DMS53 (cell line): Measurements from ENCODE around the gene SSX2IP.
"Not testable (repeated sequence)": the region's sequence is repeated elsewhere in the genome, so short reads cannot be mapped to it uniquely, and the experiment has no call there.

Experiments
- DNase-seq: peaks from one replicate; lab custom pipeline; 2025; lab: John Stamatoyannopoulos, UW

SSX2IP gene

DNA sequence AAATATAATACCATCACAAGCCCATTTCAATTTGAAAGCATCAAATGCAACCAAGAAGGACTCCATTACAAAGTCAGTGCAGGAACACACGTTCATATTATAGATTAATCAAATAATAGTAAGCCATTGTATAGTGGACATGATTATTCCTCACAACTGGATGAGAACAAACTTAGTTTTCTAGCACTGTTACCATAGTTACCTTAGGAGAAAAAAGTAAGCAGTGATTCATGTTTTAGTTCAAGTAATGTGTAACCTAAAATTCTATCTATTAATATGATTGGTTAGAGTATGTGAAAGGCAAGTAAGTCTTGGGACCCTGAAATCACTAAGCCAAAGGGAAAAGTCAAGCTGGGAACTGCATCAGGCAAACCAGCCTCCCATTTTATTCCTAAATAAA lies 15.2 kb downstream of the SSX2IP start:
- DNase-seq, result no peak

DNA sequence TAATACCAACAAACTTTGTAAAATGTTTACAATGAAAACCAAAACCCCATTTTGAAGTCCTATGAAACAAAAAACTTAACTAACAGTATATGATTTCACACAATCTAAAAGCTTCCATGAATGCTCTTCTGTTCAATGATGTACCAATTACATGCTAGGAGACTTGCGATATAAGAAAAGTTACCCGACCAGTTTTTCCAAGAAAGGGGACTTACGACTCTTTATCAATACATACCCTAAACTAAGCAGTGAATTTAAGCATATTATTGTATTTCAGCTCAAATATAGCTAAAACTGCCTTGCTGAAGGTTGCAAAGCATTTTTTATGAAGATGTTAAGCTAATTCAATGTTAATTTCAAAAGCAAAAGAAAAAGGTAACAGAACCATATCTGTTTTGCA lies 15.6 kb downstream of the SSX2IP start:
- DNase-seq, result peak; percentile 10

DNA sequence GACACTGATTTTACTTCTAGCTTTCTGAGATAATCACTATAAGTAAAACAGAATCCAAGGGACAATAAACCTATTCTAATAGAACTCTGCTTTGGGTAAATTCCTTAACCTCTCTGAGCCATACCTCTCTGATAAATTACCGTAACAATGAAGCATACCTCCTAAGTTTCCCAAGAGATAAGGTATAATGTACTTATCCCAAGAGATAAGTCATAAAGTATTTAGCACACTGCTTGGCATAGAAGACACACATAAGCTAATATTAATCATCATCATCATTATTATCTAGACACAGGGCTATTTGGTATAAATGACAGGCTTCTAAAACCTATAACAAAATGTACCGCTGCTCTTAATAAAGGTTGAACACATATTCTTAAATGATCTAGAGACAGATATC lies 16.2 kb downstream of the SSX2IP start:
- DNase-seq, result no peak

DNA sequence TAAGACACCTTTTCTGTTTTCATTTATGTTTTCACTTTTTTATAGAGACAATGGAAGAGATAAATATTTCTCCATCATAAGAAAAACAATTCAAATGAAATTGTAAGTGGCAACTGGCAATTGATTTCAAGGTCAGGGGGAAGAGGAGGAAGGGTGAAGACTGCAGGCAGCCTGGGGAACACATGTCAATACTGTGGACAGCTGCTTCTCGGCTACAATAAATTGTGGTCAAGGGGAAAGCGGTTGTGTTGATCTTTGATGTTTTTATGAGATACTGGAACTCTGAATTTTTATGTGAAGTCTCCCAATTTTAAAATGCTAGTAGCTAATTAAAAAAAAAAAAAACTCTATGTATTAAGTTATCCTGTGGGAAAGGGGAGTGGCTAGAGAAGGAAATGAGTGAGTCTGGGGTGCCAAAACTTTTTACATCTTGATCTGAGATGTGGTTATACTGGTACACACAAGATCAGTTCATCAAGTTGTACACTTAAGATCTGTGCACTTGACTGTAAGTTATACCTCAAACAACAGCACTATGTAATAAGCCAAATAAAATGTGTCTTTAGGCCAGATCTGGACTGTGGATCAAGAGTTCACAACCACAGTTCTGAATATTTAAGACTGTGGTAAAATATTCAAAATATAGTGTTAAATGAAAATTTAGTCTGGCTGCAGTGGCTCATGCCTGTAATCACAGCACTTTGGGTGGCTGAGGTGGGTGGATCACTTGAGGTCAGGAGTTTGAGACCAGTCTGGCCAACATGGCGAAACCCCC lies 18.0 kb downstream of the SSX2IP start:
- DNase-seq, result no peak

DNA sequence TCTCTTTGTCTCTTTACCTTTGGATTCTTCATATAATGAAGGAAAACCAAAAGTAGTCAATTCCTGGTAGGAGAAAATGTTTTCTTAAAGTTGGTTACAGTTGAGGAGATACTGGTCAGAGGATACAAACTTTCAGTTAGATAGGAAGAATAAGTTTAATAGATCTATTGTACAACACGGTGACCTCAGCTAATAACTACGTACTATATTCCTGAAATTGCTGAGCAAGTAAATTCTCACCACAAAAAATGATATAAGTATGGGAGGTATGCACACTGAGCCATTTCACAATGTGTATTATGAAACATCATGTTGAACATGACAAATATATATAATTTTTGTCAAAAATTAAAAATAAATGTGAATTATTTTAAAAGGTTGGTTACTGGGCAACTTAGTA lies 20.4 kb downstream of the SSX2IP start:
- DNase-seq, result no peak

DNA sequence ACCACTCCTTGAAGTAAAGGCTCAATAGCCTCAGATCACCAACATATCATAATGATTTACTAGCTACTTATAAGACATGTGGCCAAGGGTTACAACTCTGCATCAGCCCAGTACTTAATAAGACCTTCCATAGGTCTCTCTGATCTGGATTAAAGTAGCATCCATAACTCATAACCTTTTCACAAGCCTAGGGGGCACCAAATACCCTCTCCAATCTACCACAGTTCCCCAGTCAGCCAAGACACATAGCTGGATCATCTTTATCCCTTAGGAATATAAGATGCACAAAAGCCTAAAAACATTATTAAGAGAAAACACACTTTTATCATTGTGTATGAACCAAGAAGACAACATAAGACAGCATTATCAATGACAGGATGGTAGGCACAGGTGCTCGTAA lies 22.1 kb downstream of the SSX2IP start:
- DNase-seq, result peak; percentile 23

DNA sequence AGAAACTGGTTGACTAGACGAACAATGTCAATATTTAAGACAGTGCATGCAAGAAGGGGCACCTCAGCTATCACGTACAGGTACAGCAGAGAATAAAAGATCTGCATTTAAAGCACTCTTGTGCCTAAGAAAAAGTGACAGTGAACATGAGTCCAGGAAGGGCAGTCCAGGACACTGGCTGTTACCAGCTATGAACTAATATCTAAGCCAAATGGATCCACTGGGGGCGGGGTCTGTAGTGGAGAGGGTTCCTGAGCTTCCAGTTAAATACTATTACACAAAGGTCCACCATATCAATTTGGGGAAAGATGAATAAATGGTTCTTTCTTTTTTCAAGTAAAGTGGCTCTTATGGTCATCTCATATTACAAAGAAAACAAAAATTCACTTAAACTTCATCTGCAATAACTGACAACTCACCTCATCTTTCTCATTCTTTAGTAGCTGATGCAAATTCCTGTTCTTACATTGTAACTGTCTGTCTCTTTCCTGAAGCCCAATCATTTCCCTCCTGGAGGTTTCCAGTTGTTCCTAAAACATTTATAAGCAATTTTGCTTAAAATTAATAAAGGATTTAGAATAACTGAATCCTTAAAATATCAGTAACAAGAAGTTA lies 24.5 kb downstream of the SSX2IP start:
- DNase-seq, result peak; percentile 63

DNA sequence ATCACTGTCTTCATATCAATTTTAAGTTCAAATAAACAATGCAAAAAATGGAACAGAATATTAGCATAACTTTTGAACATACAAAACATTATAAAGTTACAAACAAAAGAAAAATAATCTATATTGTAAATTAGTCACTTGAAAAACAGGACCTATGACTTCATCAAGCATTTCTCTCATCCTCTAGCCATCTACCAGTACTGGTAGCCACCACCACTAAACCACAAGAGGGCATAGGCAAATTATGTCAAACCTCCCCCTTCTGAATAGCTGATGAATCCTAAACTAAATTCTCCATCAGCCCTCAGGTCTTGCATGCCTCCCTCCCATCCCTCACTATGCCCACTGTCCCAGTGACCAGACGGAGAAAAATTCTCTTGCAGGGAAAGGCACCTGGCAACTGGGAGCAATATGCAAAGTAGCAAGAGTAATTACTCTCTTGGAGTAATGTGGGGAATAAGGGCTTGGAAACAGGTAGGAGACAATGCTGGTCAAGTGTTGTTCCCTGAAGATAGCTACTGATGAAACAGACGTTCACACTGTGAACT lies 37.1 kb downstream of the SSX2IP start:
- no peak for DNase-seq

DNA sequence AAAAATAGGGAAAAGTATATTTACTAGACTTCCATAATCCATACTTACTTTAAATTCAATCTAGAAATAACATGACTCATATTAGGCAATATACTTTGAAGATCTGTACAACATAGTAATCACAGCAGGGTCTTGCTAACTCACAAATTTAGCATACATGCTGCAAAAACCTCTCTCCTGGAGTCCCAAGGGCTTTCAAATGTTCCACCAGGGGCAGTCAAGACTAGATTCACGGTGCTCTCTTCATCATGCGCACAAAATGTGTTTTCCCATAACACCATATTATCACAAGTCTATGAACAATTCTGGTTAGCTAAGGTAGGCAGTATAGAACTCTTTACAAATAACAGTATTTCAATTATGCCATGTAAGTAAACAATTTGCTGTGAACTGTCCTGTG lies 45.8 kb downstream of the SSX2IP start:
- no peak for DNase-seq

DNA sequence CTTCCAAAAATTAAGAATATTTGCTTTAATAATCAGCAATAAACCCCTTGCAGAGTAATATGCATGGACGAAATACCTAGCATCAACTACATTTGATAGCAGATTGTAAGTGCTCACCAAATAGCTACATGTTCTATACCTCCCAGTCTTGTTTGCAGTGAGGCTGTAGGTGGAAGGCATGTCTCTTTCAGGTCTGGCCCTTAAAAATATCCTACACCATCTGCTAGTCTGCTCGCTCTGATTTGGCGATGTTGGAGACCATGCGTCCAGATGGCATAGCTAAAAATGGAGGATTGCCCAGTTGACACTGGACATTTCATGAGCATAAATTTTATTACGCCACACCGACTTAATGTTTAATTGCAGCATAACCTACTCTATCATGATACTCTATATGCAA lies 47.1 kb downstream of the SSX2IP start:
- DNase-seq, result no peak

DNA sequence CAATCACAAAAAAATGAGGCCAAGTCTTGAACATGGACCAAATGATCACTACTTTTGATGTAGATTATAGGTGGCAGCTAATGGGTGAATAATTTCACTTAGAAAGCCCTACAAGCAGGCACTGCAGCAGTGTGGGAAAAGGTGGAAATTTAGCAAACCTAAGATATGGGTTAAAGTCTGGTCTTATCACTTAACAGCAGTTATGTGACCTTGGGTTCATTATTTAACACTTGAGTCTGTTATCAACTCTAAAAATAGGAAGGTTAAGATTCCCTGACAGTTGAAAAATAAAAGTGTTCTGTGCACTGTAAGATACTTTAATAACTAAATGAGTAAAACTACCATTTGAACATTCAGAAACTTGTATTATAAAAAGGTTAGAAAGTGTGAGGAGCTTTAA lies 47.5 kb downstream of the SSX2IP start:
- no peak for DNase-seq

DNA sequence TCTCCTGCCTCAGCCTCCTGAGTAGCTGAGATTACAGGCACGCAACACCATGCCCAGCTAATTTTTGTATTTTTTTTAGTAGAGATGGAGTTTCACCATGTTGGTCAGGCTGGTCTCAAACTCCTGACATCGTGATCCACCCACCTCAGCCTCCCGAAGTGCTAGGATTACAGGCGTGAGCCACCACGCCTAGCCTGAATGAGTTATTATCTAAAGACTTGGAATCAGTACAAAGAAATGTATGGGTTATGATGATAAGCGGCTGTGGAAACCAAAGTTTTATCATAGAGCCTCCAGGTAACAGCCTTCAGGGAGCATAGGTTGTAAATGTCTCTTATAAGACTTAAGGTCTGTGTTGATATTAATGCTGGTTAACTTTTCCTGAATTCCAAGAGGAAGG lies 50.5 kb downstream of the SSX2IP start:
- not testable (repeated sequence) for DNase-seq

DNA sequence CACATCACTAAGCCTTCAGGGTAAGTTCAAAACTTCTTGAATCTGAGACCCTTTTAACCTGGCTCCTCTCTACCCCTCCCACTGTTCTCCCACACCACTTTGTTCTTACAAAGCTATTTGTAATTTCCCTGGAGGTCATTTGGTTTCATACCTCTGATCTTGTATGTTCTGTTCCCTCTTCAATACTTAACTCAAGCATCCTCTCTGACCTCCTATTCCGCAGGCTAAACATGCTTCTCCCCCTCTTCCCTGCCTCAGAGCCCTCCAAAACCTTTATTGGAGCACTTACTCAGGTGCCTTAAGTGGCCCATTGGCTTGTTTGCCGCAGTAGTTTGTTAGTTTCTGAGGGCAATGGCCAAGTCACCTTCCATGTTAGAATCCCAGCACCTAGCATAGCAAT lies 54.8 kb downstream of the SSX2IP start:
- no peak for DNase-seq

DNA sequence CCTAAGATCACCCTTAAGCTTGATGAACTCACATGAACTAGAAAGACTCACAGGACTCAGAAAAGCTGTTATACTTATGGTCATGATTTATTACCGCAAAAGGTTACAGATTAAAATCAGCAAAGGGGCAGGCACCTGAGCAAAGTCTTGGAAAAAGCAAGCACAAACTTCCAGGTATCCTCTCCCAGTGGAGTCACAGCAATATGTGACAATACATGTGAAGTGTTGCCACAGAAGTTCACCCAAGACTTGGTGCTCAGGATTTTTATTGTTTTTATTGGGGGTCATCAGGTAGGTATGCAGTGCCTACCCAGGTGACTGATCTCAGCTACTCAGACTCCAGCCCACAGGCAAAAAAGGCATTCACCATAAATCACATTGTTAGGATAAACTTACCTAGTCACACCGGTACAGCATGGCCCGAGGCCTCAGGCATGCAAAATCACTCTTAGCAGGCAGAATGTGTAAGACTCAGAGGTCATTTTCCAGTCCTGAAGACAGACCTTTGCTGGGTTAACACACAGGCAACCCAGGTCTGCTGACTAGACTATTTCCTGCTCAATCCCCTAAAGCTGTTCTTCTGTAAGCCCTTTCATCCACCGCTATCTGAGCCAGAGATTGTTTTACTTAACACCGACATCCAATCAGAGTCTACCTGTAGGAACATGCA lies 55.6 kb downstream of the SSX2IP start:
- DNase-seq, result no peak

DNA sequence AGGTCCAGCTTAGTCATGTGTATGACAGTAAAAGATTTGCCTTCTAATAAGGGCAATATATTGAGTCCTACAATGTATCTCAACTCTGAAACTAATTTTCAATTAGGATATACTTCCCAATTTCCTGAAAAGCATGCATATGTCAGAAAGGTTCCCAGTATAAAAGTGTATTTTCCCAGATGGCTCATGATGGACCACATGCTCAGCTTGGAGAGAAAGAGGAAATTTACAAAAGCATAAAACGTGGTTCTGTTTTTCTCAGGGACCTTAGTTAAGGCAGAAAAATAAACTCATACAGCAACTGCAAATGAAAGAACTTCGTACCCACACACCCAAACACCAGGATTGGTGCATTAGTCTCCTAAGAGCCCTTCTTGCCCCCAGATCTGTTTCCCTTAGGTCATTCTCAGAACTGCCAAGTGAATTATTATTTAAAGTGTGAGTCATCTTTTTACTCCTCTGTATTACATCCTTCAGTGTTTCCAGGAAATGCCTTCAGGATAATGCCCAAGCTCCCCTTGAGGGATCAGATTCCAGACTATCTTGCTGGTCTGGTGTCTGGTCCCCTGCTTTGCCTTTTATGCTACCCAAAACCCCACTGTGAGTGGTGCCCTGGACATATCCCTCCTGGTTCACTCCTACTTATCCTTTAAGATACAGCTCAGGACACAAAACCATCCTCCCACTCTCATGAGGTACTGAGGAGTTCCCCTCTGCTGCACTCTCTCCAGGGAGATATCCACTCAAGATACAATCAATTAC lies 57.4 kb downstream of the SSX2IP start:
- peak; percentile 92 for DNase-seq

DNA sequence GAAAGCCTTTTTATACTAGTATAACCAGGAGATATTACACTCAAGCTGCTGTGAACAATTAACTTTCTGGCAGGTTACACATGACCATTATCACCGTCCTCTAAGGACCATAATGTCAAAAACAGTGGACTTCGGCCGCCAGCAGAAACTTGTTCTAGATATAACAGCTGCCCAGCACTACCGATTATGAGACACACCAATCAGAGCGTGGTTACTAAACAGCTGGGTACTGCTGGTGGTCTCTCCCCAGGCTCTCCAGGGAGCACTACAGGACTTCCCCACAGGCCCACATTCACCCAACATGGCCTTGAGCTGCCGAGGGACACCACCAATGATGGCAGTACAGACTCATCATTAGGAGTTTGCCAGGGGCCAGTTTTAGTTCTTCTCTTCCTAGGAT lies 58.1 kb downstream of the SSX2IP start:
- DNase-seq, result no peak

DNA sequence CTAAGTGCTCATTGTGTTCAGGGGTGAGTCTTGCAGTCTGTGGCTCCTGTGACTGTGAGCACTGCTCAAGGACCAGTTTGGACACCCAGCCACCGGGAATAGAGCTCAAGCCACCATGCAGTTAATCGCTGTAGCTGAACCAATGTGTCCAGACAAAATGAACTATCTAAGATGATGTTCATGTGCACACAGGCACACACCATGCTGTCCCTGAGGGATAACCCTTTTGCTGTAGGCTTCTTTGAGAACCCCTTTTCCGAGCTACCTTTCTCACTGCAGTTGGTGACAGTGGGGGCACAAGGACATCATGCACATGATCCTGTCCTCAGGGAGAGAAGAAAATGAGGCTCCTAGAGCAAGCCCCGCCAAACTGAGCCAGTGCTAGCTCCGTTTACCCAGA lies 65.4 kb downstream of the SSX2IP start:
- no peak for DNase-seq

DNA sequence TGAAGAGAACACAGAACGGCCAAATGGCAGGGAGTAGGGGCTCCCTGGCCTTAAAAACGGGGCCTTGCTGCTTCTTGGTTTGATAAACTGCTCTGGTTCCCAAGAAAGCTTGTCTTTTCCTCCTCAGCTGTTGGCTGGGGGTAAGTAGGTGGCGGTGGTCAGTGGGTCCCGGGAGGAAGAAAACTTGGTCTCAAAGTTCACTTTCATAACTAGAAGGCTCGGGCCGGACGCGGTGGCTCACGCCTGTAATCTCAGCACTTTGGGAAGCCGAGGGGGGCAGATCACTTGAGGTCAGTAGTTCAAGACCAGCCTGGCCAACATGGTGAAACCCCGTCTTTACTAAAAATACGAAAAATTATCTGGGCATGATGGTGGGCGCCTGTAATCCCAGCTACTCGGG lies 68.7 kb downstream of the SSX2IP start:
- no peak for DNase-seq

DNA sequence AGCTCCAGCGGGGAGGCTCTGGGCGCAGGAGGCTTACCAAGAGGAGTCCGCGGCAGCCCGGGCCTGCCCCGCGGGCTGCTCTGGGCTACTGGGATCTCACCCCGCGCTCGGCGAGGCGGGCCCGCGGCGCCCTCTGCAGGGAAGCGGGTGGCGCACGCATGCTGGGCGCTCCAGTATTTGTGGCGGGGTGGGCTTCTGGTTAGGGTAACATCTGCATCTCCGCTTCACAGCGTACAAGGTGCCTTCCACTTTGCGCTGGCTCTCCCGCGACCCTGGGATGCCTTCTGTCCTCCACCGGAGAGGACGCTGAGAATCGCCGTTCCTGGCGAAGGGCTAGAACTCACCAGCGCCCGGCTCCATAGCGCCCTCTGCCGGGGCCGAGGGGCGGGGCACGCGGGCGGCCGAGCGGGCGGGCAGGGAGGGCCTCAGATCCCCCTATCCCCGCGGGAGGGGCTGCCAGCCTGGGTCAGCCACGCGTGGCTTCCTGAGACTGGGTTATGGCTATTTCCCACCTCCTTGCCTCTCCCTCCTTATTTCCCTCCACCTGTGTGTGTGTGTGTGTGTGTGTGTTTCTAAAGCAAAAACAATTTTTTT lies 69.4 kb downstream of the SSX2IP start:
- DNase-seq, result peak; percentile 98

DNA sequence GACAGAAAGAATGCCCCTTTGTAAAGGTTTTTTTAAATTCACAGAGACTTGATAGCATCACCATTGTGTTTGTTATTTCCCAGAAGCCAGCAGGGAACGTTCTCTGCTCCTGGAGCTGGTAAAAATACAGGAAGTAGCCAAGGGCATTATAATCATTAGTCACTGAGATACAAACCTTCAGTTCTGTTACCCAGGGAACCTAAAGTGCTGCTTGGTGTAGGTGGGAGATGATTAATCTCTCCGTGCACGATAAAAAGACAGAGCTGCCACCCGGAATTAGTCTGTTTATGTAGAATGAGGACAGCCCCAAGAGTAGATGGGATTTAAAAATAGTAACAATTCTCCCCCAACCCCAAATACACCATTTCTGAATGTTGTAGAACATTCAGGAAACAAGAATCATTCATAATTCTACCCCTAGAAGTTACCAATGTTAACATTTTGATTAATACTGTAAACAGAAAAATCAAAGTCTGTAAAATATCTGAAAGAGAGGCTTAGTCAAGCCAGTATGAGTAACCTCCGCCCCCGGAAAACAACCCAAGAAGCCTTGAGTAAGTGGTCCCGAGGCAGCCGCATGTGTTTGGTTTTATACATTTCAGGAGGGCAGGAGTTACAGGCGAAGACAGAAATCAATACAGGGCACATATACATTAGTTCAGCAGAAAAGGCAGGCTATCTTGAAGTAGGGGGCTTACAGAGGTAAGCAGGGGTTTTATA lies 70.7 kb downstream of the SSX2IP start:
- peak; percentile 62 for DNase-seq

DNA sequence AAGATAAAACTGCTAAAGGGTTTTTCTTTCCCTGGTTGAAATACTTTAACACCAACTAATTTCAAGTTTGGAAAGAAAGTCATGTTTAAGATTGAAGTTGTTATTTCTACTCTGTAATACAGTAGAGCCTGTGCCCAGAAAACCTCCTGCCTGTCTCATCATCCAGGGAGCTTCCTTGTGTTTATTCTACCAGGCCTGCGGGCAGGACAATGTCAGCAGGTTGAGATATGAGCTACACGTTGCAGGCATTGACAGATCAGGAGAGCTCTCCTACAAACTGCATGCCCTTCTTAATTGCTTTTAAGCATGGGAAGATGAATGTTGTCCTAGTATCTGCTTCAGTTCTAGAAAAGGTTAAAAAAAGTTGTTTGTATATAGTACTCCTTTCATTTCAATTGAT lies 72.9 kb downstream of the SSX2IP start:
- DNase-seq, result no peak
